Stimulated activated memory B cell treated with anti-CD40 and anti-IgM and Interleukin-4, amounts not matched to agents 10 μg/mL and 1 μg/mL and 100 μg/mL, for 72 hours (primary cell): ENCODE results near the gene CHTF18.

Experiments used
- ATAC-seq: fragments of 150-1000 bp; cut with Tn5 transposase; 2 replicates; pipeline ENCODE4 v1.10.0; 2021
- H3K27ac Mint-ChIP-seq: one replicate; pipeline ENCODE4 v1.8.0; 2022; ENCODE audit warnings: mild to moderate bottlenecking, mixed read lengths
- H3K27me3 Mint-ChIP-seq: one replicate; pipeline ENCODE4 v1.8.0; 2022; ENCODE audit warnings: mixed read lengths
- H3K36me3 Mint-ChIP-seq: one replicate; pipeline ENCODE4 v1.8.0; 2022; ENCODE audit warnings: mixed read lengths
- H3K4me1 Mint-ChIP-seq: one replicate; pipeline ENCODE4 v1.8.0; 2022; ENCODE audit warnings: mixed read lengths
- H3K4me3 Mint-ChIP-seq: one replicate; pipeline ENCODE4 v1.8.0; 2022; ENCODE audit warnings: mild to moderate bottlenecking, moderate library complexity, mixed read lengths
- H3K9me3 Mint-ChIP-seq: one replicate; pipeline ENCODE4 v1.8.0; 2022; ENCODE audit warnings: mixed read lengths

CHTF18 gene

GRCh38 chr16:844638-845350 is 56.4 kb downstream of the CHTF18 start:
- Mint-ChIP-seq H3K27me3 (no peaks in the 10 kb centered on the region), H3K36me3 (no peaks in the 10 kb centered on the region), H3K27ac (no peak overlapping the region), H3K4me3 (no peak overlapping the region), H3K4me1 (no peaks in the 10 kb centered on the region), H3K9me3 (no peaks in the 10 kb centered on the region)
- no peak for ATAC-seq

DNA sequence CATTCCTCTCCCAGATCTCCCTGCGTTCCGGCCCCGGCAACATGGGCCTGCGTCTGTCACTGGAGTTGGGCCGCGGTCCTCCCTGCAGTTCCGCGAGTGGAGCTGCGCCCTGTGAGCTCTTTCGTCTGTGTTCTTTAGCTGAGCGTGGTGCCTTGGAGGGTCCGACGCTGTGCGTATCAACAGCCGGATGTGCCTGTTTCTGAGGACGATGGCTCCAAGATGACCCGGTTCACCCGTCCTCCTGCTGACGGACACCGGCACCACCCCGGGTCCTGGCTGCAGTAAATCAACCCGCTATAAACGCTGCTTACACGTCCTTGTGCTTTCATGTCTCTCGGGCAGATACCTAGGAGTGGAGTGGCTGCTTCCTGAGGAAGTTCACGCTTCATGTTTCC is 56.9 kb downstream of the CHTF18 start:
- H3K9me3 Mint-ChIP-seq: peaks cover 3% of the 10 kb centered on the region
- no peak for ATAC-seq
- H3K4me3 Mint-ChIP-seq: no peak overlapping the region
- H3K27me3 Mint-ChIP-seq: no peaks in the 10 kb centered on the region
- no peaks in the 10 kb centered on the region for H3K4me1 Mint-ChIP-seq
- no peaks in the 10 kb centered on the region for H3K36me3 Mint-ChIP-seq
- no peak overlapping the region for H3K27ac Mint-ChIP-seq

- Mint-ChIP-seq H3K27me3 (no peaks in the 10 kb centered on the region), H3K36me3 (no peaks in the 10 kb centered on the region), H3K9me3 (peaks cover 5% of the 10 kb centered on the region), H3K4me3 (no peak overlapping the region), H3K27ac (no peak overlapping the region), H3K4me1 (no peaks in the 10 kb centered on the region)
- no peak for ATAC-seq
Observed at GRCh38 chr16:847151-847550, 58.7 kb downstream of the CHTF18 start.
